Keratinocyte (primary cell): ENCODE measurements around the gene SEMA4D.

Experiments used
- CTCF ChIP-seq, 3 experiments: IDR thresholded peaks in 1 of 3; conservative IDR thresholded peaks in 1 of 3; optimal IDR thresholded peaks in 1 of 3; 2 replicates in 2 of 3; 3 replicates in 1 of 3; pipeline versions ENCODE3 to v1.5.1; 2011; ENCODE audit warnings: low read length in 3 of 3, mild to moderate bottlenecking in 3 of 3, moderate library complexity in 2 of 3, control low read depth in 1 of 3, inconsistent platforms in 1 of 3; ENCODE audit not compliant: insufficient read depth in 2 of 3; ENCODE audit errors: extremely low read depth in 1 of 3
- EZH2 ChIP-seq: IDR thresholded peaks from one replicate; pipeline ENCODE4 v1.6.1; 2012; ENCODE audit warnings: inconsistent platforms, mild to moderate bottlenecking, low read length, moderate library complexity

GRCh38 chr9:89452561-89452960, 45.4 kb downstream of the SEMA4D start:
- TF ChIP-seq CTCF (optimal IDR thresholded peaks at IDR 0.05 in 1 of 3, IDR thresholded peaks at IDR 0.05 in 1 of 3, conservative IDR thresholded peaks at IDR 0.05 in 1 of 3; ENCODE audit: extremely low read depth in 1 of 3, insufficient read depth in 2 of 3, low read length in 3 of 3) (no peak), EZH2 (no peak)
